Epithelial cell of esophagus (primary cell): Measurements from ENCODE around the gene PRR20A.
"Not testable (repeated sequence)": the region's sequence is repeated elsewhere in the genome, so short reads cannot be mapped to it uniquely, and the experiment has no call there.

Source experiments
- DNase-seq: peaks from one replicate; pipeline ENCODE4 v3.0.0; 2010; ENCODE audit warnings: low read depth
- H3K4me3 ChIP-seq: 2 replicates; pipeline ENCODE4 v1.5.1; 2011; ENCODE audit warnings: mild to moderate bottlenecking, low read length, control low read depth
- TF ChIP-seq, protein P1 (sequence below): IDR thresholded peaks from 2 replicates; pipeline ENCODE4 v1.5.1; 2011; ENCODE audit warnings: low read depth, mild to moderate bottlenecking, low read length, control low read depth, inconsistent platforms; ENCODE audit not compliant: insufficient read depth; ENCODE audit errors: missing control alignments

Gene PRR20A

DNA sequence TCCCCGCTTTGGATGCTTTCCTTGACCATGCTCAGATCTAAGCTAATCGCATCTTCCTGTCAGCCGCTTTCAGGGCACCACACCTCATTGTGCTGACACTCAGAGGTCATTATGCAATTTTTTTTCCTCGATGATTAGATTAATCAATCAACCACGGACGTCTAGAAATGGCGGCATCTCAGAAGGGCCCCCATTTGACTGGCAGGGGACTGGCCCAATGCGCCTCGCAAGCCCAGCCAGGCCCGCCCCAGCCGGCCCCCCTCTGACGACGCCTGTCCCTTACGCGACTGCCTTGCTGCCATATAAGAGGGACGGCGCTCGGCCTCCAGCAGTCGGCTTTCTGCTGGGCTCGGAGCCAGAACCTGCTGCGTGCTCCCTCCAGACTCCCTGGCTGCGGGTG, 26.2 kb downstream of the PRR20A start, which contains the start of gene PRR20E:
Gene PRR20E, plus strand, starts transcription at position 301 of the 400 bp plus-strand sequence. CDS start 387 bp downstream, outside the sequence.
- not testable (repeated sequence) for H3K4me3 ChIP-seq, DNase-seq

DNA sequence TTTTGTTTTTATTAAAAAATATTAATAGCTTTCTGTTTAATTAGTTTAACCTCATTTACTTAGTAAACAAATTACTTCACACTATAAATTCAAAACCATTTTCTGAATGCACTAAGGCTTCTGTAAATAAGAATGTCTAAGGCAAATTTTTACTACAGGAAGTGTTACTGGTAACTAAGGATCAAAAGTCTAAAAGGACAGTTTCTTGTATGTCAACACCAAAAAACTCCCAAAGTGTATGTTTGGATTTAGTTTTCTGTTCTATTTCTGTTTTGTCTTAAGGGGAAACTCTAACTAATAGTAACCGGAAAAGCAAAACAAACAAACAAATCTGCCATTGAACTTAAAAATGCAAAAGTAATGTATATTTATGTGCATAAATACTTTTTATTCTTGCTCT, 50.9 kb downstream of the PRR20A start:
- H3K4me3 ChIP-seq = no peak overlapping the region
- no peak for DNase-seq
- TF ChIP-seq, protein P1, sequence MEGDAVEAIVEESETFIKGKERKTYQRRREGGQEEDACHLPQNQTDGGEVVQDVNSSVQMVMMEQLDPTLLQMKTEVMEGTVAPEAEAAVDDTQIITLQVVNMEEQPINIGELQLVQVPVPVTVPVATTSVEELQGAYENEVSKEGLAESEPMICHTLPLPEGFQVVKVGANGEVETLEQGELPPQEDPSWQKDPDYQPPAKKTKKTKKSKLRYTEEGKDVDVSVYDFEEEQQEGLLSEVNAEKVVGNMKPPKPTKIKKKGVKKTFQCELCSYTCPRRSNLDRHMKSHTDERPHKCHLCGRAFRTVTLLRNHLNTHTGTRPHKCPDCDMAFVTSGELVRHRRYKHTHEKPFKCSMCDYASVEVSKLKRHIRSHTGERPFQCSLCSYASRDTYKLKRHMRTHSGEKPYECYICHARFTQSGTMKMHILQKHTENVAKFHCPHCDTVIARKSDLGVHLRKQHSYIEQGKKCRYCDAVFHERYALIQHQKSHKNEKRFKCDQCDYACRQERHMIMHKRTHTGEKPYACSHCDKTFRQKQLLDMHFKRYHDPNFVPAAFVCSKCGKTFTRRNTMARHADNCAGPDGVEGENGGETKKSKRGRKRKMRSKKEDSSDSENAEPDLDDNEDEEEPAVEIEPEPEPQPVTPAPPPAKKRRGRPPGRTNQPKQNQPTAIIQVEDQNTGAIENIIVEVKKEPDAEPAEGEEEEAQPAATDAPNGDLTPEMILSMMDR = no peak
